HepG2 (cell line): ENCODE results near the gene BICDL2. TPM values are rescaled to one million over a fixed set of nuclear protein-coding genes. Genes with fewer than 3 reads are reported as not detected.

Source experiments
- ATAC-seq: fragments of 200-7000 bp; cut with Tn5 transposase; 3 replicates; pipeline ENCODE4 v1.9.1; 2020; ENCODE audit warnings: mild to moderate bottlenecking, moderate library complexity
- BruUV-seq: library from RNA; stranded (reverse); fragments of 400-500 nt; replicated peaks from 2 replicates; lab custom pipeline; 2021; lab: Mats Ljungman, UMichigan
- CTCF ChIA-PET: fragments of 300-600 bp; formaldehyde crosslinking; extraction: SDS; loops from one replicate; lab custom pipeline; 2021; ENCODE audit warnings: low total read pairs, inconsistent platforms, low intra/inter-chr PET ratio; lab: Yijun Ruan, JAX
- POLR2A ChIA-PET: fragments of 350-600 bp; sonication (Branson Sonifier 250); formaldehyde crosslinking; loops from one replicate; lab custom pipeline; 2020; ENCODE audit warnings: antibody characterized with exemption, inconsistent platforms; lab: Yijun Ruan, JAX
- DNase-seq: peaks from one replicate; pipeline ENCODE4 v3.0.0-alpha.2; 2015; ENCODE audit warnings: low spot score
- FAIRE-seq: peaks from 3 replicates; lab custom pipeline; 2011; peaks lifted over from hg19 to GRCh38; lab: Jason Lieb, UNC
- H2AFZ ChIP-seq: one replicate; pipeline ENCODE4 v1.6.1; 2011; ENCODE audit warnings: low read length, inconsistent platforms
- H3K27ac ChIP-seq: fragments of 300-600 bp; 3 replicates; pipeline ENCODE4 v1.8.0; 2011; ENCODE audit warnings: mixed run types, mild to moderate bottlenecking, mixed read lengths, low read length, inconsistent platforms; ENCODE audit not compliant: insufficient read depth; ENCODE audit errors: extremely low read length
- H3K27me3 ChIP-seq, 2 experiments: fragments of 200-600 bp in 1 of 2; 2 replicates in 1 of 2; 3 replicates in 1 of 2; pipeline versions ENCODE4 v1.6.0 to v1.8.0; 2011; ENCODE audit warnings: low read length in 2 of 2, mild to moderate bottlenecking in 2 of 2, moderate library complexity in 2 of 2, inconsistent platforms in 1 of 2; ENCODE audit not compliant: insufficient read depth in 2 of 2, control insufficient read depth in 1 of 2
- H3K36me3 ChIP-seq, 2 experiments: fragments of 200-600 bp in 1 of 2; replicated peaks in 1 of 2; 2 replicates in 1 of 2; 3 replicates in 1 of 2; pipeline versions ENCODE4 v1.5.1 to v1.8.0; 2011; ENCODE audit warnings: low read length in 2 of 2, inconsistent platforms in 1 of 2; ENCODE audit not compliant: insufficient read depth in 2 of 2, control insufficient read depth in 1 of 2
- H3K4me1 ChIP-seq: 2 replicates; pipeline ENCODE4 v1.5.1; 2012; ENCODE audit warnings: low read length, inconsistent platforms; ENCODE audit not compliant: insufficient read depth
- H3K4me2 ChIP-seq: 2 replicates; pipeline ENCODE4 v1.6.0; 2011; ENCODE audit warnings: low read depth, low read length, inconsistent platforms
- H3K4me3 ChIP-seq, 3 experiments: fragments of 200-600 bp in 1 of 3; sonication (generic), shearing (Covaris generic) in 1 of 3; replicated peaks in 1 of 3; 2 replicates each; pipeline ENCODE4 v1.5.1; 2011 to 2016; ENCODE audit warnings: low read length in 3 of 3, inconsistent platforms in 2 of 3, low read depth in 2 of 3, mild to moderate bottlenecking in 2 of 3, control low read depth in 1 of 3, mixed read lengths in 1 of 3; ENCODE audit not compliant: insufficient read depth in 1 of 3
- H3K79me2 ChIP-seq: one replicate; pipeline ENCODE4 v1.6.1; 2011; ENCODE audit warnings: low read length, inconsistent platforms; ENCODE audit not compliant: insufficient read depth
- H3K9ac ChIP-seq: 2 replicates; pipeline ENCODE4 v1.6.0; 2011; ENCODE audit warnings: mild to moderate bottlenecking, low read depth, low read length, inconsistent platforms; ENCODE audit not compliant: insufficient read depth
- H3K9me3 ChIP-seq: 2 replicates; pipeline ENCODE4 v1.5.1; 2012; ENCODE audit warnings: mild to moderate bottlenecking, low read length
- H4K20me1 ChIP-seq: 2 replicates; pipeline ENCODE4 v1.6.0; 2011; ENCODE audit warnings: inconsistent platforms, mild to moderate bottlenecking, low read length, moderate library complexity; ENCODE audit not compliant: insufficient read depth
- AGO2 ChIP-seq: fragments of 200-400 bp; formaldehyde crosslinking; optimal IDR thresholded peaks from 2 replicates; pipeline ENCODE3; 2017; ENCODE audit warnings: mild to moderate bottlenecking, low read depth, low read length, moderate library complexity
- BRCA1 ChIP-seq: sonication (generic); formaldehyde crosslinking; IDR thresholded peaks from 2 replicates; pipeline ENCODE4 v1.4.0; 2020; ENCODE audit warnings: missing genetic modification reagents
- CREB3 ChIP-seq: sonication (generic); formaldehyde crosslinking; IDR thresholded peaks from 2 replicates; pipeline ENCODE4 v1.5.0; 2020; ENCODE audit warnings: missing genetic modification reagents
- HBP1 ChIP-seq: IDR thresholded peaks from 2 replicates; pipeline ENCODE4 v1.6.1; 2016; ENCODE audit warnings: low read depth, control low read depth
- LBX2 ChIP-seq: sonication (generic); formaldehyde crosslinking; IDR thresholded peaks from 2 replicates; pipeline ENCODE4 v1.5.0; 2020; ENCODE audit warnings: missing genetic modification reagents, mild to moderate bottlenecking, borderline replicate concordance
- MLLT10 ChIP-seq: sonication (generic); formaldehyde crosslinking; IDR thresholded peaks from 2 replicates; pipeline ENCODE4 v1.4.0; 2020; ENCODE audit warnings: missing genetic modification reagents
- NFYC ChIP-seq: IDR thresholded peaks from 2 replicates; pipeline ENCODE4 v1.6.1; 2016; ENCODE audit warnings: missing genetic modification reagents, missing compliant biosample characterization
- ZBTB33 ChIP-seq: sonication (generic); formaldehyde crosslinking; IDR thresholded peaks from 2 replicates; pipeline ENCODE4 v1.4.0; 2020; ENCODE audit warnings: missing genetic modification reagents
- ZNF337 ChIP-seq: sonication (generic); formaldehyde crosslinking; IDR thresholded peaks from 2 replicates; pipeline ENCODE4 v1.5.1; 2020; ENCODE audit warnings: missing genetic modification reagents, low read depth, mild to moderate bottlenecking, borderline replicate concordance
- ZNF720 ChIP-seq: sonication (generic); formaldehyde crosslinking; IDR thresholded peaks from 2 replicates; pipeline ENCODE4 v1.4.0; 2020; ENCODE audit warnings: missing genetic modification reagents
- ZNF776 ChIP-seq: sonication (generic); formaldehyde crosslinking; IDR thresholded peaks from 2 replicates; pipeline ENCODE4 v1.4.0; 2020; ENCODE audit warnings: mild to moderate bottlenecking, missing genetic modification reagents
- WGBS: methylation state at CpG from one replicate; pipeline ENCODE4 v1.1.6; 2017; ENCODE audit warnings: low lambda C conversion rate; 5-methylcytosine and 5-hydroxymethylcytosine counted together
- in situ Hi-C: cut with HindIII; loops from 2 replicates; pipeline ENCODE4 v1.10.0; 2017; ENCODE audit warnings: low pct_unique_long_range_greater_than_20kb; ENCODE audit not compliant: extremely low pct_ligation_motif_present
- intact Hi-C: fragments of 100-400 bp; cut with micrococcal nuclease; formaldehyde crosslinking; loops from one replicate; pipeline ENCODE4 v1.10.0; 2022; ENCODE audit not compliant: unreplicated experiment
- polyA plus RNA-seq, 8 experiments: library from polyadenylated mRNA; depleted of rRNA in 3 of 8; stranded (reverse) in 7 of 8; unstranded in 1 of 8; fragments of >200 nt; fragmentation: Illumina TruSeq in 4 of 8; extraction: Trizol in 4 of 8; gene quantifications; 2 replicates each; pipeline versions ENCODE4 v1.2.1 to v1.2.3, GENCODE V29; 2011 to 2016; ENCODE audit warnings: low read depth in 4 of 8, missing spikeins in 1 of 8, mixed read lengths in 1 of 8; ENCODE audit not compliant: insufficient read depth in 1 of 8
- total RNA-seq, 5 experiments: library from RNA; depleted of rRNA; stranded (reverse); fragments of >200 nt; fragmentation: Illumina TruSeq; extraction: Trizol; gene quantifications; 2 replicates each; pipeline ENCODE4 v1.2.3, GENCODE V29; 2016; ENCODE audit warnings: low read depth in 1 of 5

The BICDL2 gene
- total and polyA plus RNA-seq, 2 of the 13 experiments (the other 11 are each of a cell fraction or from before 2014, with no cell fraction given): 0.12 TPM; not detected in 1

GRCh38 chr16:3049921-3050481 is 13.3 kb upstream of the BICDL2 start:
- no peak for TF ChIP-seq BRCA1 (CRISPR knock-in tag)
- TF ChIP-seq AGO2: peak; percentile 19
- TF ChIP-seq ZBTB33 (CRISPR knock-in tag): peak; percentile 9; the same call in 1 of the 2 replicates
- POLR2A ChIA-PET: interaction anchor here (1.4 kb wide), 1 partner anchor 9 kb away, joined by 3 read pairs; no protein-coding TSS in a partner anchor
- no peak overlapping the region for H3K4me2 ChIP-seq
- CTCF ChIA-PET: no interaction called here
- no peak for DNase-seq
- no peak overlapping the region for H3K4me3 ChIP-seq
- no peaks in the 10 kb centered on the region for H4K20me1 ChIP-seq
- no peaks in the 10 kb centered on the region for H3K79me2 ChIP-seq
- BruUV-seq: no TSS peak
- 59% methylated on average over 12 of the region's 26 CpGs for WGBS
- peaks cover 10 to 58% of the 10 kb centered on the region in 2 experiments for H3K27me3 ChIP-seq
- intact Hi-C loops (no loop called here), in situ Hi-C loops (no loop called here)
- H3K4me1 ChIP-seq: peaks cover 9% of the 10 kb centered on the region
- H3K9ac ChIP-seq: no peak overlapping the region
- H2AFZ ChIP-seq: no peak overlapping the region
- ATAC-seq: no peak
- H3K9me3 ChIP-seq: no peaks in the 10 kb centered on the region
- H3K36me3 ChIP-seq: no peaks in the 10 kb centered on the region
- no peak for FAIRE-seq
- H3K27ac ChIP-seq: no peak overlapping the region

GRCh38 chr16:3047387-3047720 is 10.6 kb upstream of the BICDL2 start:
- H3K4me1 ChIP-seq: peaks cover 19% of the 10 kb centered on the region
- ATAC-seq (no peak), DNase-seq (no peak), FAIRE-seq (no peak)
- no peak overlapping the region for H3K9ac ChIP-seq
- H3K36me3 ChIP-seq: no peaks in the 10 kb centered on the region
- TF ChIP-seq ZNF720 (CRISPR knock-in tag) (no peak), NFYC (CRISPR knock-in tag) (no peak), ZNF337 (CRISPR knock-in tag) (no peak), ZNF776 (CRISPR knock-in tag) (no peak), HBP1 (CRISPR knock-in tag) (no peak), LBX2 (no peak), MLLT10 (no peak), CREB3 (CRISPR knock-in tag) (no peak)
- no peak overlapping the region for H3K27ac ChIP-seq
- no peak overlapping the region for H3K4me3 ChIP-seq
- no peaks in the 10 kb centered on the region for H3K9me3 ChIP-seq
- H3K79me2 ChIP-seq: no peaks in the 10 kb centered on the region
- H2AFZ ChIP-seq: no peak overlapping the region
- ChIA-PET CTCF (no interaction called here), POLR2A (interaction anchor here (0.9 to 1.3 kb wide), 2 partner anchors 12 to 27 kb away, joined by 3 read pairs; no protein-coding TSS in a partner anchor)
- no CpG with 5 or more reads among the region's 13 CpGs for WGBS
- intact Hi-C loops (no loop called here), in situ Hi-C loops (no loop called here)
- H3K27me3 ChIP-seq: peaks cover 10 to 79% of the 10 kb centered on the region in 2 experiments
- no TSS peak for BruUV-seq
- H4K20me1 ChIP-seq: no peaks in the 10 kb centered on the region
- H3K4me2 ChIP-seq: no peak overlapping the region
